Gastroesophageal sphincter (tissue), 4 donors: Measurements from ENCODE around the gene CTNNBIP1. TPM values are rescaled to one million over a fixed set of nuclear protein-coding genes. Genes with fewer than 3 reads are reported as not detected.

Experiments
- ATAC-seq: fragments of 150-250 bp; one replicate; pipeline ENCODE4 v1.9.1; 2016; ENCODE audit warnings: mild to moderate bottlenecking, moderate library complexity
- H3K27ac ChIP-seq, 4 donors: fragments of 200-600 bp; sonication (generic) in 3 of 4; 1 replicate in 3 of 4; 2 replicates in 1 of 4; pipeline ENCODE4 v1.5.1; 2016 to 2019
- H3K27me3 ChIP-seq: fragments of 200-600 bp; sonication (generic); one replicate; pipeline ENCODE4 v1.5.1; 2019
- H3K36me3 ChIP-seq, 2 donors: fragments of 200-600 bp; sonication (generic); one replicate each; pipeline ENCODE4 v1.5.1; 2019; ENCODE audit warnings: control low read depth in 1 of 2
- H3K4me1 ChIP-seq, 3 donors: fragments of 200-600 bp; sonication (generic); 1 replicate in 2 of 3; 2 replicates in 1 of 3; pipeline ENCODE4 v1.5.1; 2016 to 2019; ENCODE audit warnings: control low read depth in 2 of 3
- H3K4me3 ChIP-seq, 2 donors: fragments of 200-600 bp; sonication (generic); one replicate each; pipeline ENCODE4 v1.5.1; 2019; ENCODE audit warnings: mild to moderate bottlenecking in 1 of 2, moderate library complexity in 1 of 2
- H3K9me3 ChIP-seq, 3 donors: fragments of 200-600 bp; sonication (generic); one replicate each; pipeline ENCODE4 v1.5.1; 2017 to 2019; ENCODE audit warnings: control low read depth in 2 of 3
- CTCF ChIP-seq, 4 experiments: fragments of 200-600 bp in 2 of 4; fragments of 450-650 bp in 2 of 4; sonication (generic) in 1 of 4; IDR thresholded peaks; one replicate each; pipeline ENCODE4 v1.5.1; 2017 to 2019; ENCODE audit warnings: antibody characterized with exemption in 4 of 4, mild to moderate bottlenecking in 2 of 4, moderate library complexity in 2 of 4
- EP300 ChIP-seq: sonication (generic); formaldehyde crosslinking; IDR thresholded peaks from one replicate; pipeline ENCODE4 v1.6.1; 2017; ENCODE audit warnings: antibody characterized with exemption, mild to moderate bottlenecking
- POLR2A ChIP-seq, 2 donors: fragments of 450-650 bp; IDR thresholded peaks; one replicate each; pipeline ENCODE4 v1.6.1; 2017; ENCODE audit warnings: antibody characterized with exemption in 2 of 2, mild to moderate bottlenecking in 2 of 2, moderate library complexity in 1 of 2
- POLR2AphosphoS5 ChIP-seq: sonication (generic); formaldehyde crosslinking; IDR thresholded peaks from one replicate; pipeline ENCODE4 v1.6.1; 2017; ENCODE audit warnings: antibody characterized with exemption
- WGBS, 2 donors: methylation state at CpG; one replicate each; pipeline ENCODE4 v1.1.5; 2018; ENCODE audit warnings: low coverage in 1 of 2; 5-methylcytosine and 5-hydroxymethylcytosine counted together
- total RNA-seq, 4 donors: library from RNA; depleted of rRNA; stranded (reverse); fragments of >200 nt; gene quantifications; one replicate each; pipeline ENCODE4 v1.1.0, GENCODE V29; 2016

Gene CTNNBIP1
- total RNA-seq, 4 donors from 2014 or later: 13.7 to 27.6 (median 21.0) TPM

- H3K9me3 ChIP-seq: no peaks in the 10 kb centered on the region
- no peak for ATAC-seq
- no peaks in the 10 kb centered on the region for H3K27me3 ChIP-seq
- H3K27ac ChIP-seq: peak overlapping the region in 3 of 4 donors; percentile 68 to 74 (median 71)
- TF ChIP-seq CTCF (IDR thresholded peaks at IDR 0.05) (no peak), POLR2AphosphoS5 (no peak), EP300 (no peak)
- no peaks in the 10 kb centered on the region for H3K36me3 ChIP-seq
- no peak overlapping the region for H3K4me3 ChIP-seq
- peaks cover 2 to 44% (median 19%) of the 10 kb centered on the region in 3 donors for H3K4me1 ChIP-seq
- 72 to 90% methylated on average over 2 to 4 of the region's 5 CpGs for WGBS, 2 donors
Measured at GRCh38 chr1:9891207-9891606, 18.9 kb downstream of the CTNNBIP1 start.

DNA sequence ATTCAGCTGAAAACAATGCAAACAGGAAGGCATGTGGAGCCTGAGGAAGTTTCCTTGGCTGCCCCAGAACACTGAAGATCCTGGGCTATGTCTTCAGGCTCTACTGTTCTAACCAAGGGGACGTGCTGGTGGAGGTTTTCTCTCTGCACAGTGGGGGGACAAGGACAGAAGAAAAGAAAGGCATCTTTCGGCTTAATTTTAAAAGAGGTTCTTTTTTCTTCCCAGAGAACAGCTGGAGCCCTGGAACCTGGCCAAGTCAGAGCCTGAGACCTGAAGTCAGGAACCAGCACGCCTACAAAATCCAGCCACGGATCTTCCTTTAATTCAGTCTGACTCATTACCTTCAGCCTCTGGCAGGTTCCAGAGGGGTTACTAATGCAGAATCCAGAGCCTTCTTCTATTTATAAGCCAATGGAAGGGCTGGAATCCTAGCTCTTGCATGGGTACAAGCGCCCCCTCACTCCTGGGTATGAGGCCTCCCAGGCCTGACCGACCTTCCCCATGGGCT is 19.8 kb downstream of the CTNNBIP1 start:
- WGBS, 2 donors: 13 to 20% methylated on average over 2 to 4 of the region's 6 CpGs
- TF ChIP-seq CTCF (IDR thresholded peaks at IDR 0.05) (no peak), POLR2AphosphoS5 (peak; percentile 17), EP300 (no peak)
- Histone ChIP-seq H3K9me3 (no peaks in the 10 kb centered on the region), H3K36me3 (no peaks in the 10 kb centered on the region), H3K27me3 (no peaks in the 10 kb centered on the region), H3K27ac (peak overlapping the region in 3 of 4 donors; percentile 68 to 74 (median 71)), H3K4me3 (no peak overlapping the region), H3K4me1 (peaks cover 2 to 44% (median 19%) of the 10 kb centered on the region in 3 donors)
- peak; percentile 41 for ATAC-seq

- H3K36me3 ChIP-seq: no peaks in the 10 kb centered on the region
- 80 to 91% methylated on average over 2 to 8 of the region's 8 CpGs for WGBS, 2 donors
- TF ChIP-seq POLR2A (IDR thresholded peaks at IDR 0.05) (no peak), POLR2AphosphoS5 (no peak), EP300 (no peak), CTCF (IDR thresholded peaks at IDR 0.05) (no peak)
- H3K9me3 ChIP-seq: no peaks in the 10 kb centered on the region
- no peak overlapping the region for H3K4me3 ChIP-seq
- no peak for ATAC-seq
- H3K27me3 ChIP-seq: no peaks in the 10 kb centered on the region
- peaks cover 2 to 44% (median 19%) of the 10 kb centered on the region in 3 donors for H3K4me1 ChIP-seq
- H3K27ac ChIP-seq: peak overlapping the region in 3 of 4 donors; percentile 68 to 74 (median 71)
Measured at GRCh38 chr1:9889411-9889810, 20.7 kb downstream of the CTNNBIP1 start.

GRCh38 chr1:9888886-9889285 is 21.2 kb downstream of the CTNNBIP1 start:
- H3K4me3 ChIP-seq: no peak overlapping the region
- H3K27ac ChIP-seq: peak overlapping the region in 2 of 4 donors; percentile 71 to 74
- no peaks in the 10 kb centered on the region for H3K36me3 ChIP-seq
- TF ChIP-seq CTCF (IDR thresholded peaks at IDR 0.05) (no peak), POLR2A (IDR thresholded peaks at IDR 0.05) (no peak), POLR2AphosphoS5 (no peak), EP300 (no peak)
- no peak for ATAC-seq
- no peaks in the 10 kb centered on the region for H3K27me3 ChIP-seq
- peaks cover 2 to 44% (median 19%) of the 10 kb centered on the region in 3 donors for H3K4me1 ChIP-seq
- WGBS, 2 donors: 92% methylated on average over 2 of the region's 9 CpGs; no CpG with 5 or more reads in 1 of the 2 donors
- no peaks in the 10 kb centered on the region for H3K9me3 ChIP-seq

- Histone ChIP-seq H3K27me3 (no peaks in the 10 kb centered on the region), H3K36me3 (peaks cover 0 to 13% of the 10 kb centered on the region in 2 donors), H3K27ac (no peak overlapping the region), H3K4me1 (peaks cover 2 to 27% (median 19%) of the 10 kb centered on the region in 3 donors), H3K9me3 (no peaks in the 10 kb centered on the region), H3K4me3 (no peak overlapping the region)
- TF ChIP-seq POLR2A (IDR thresholded peaks at IDR 0.05) (no peak), EP300 (no peak), POLR2AphosphoS5 (no peak), CTCF (IDR thresholded peaks at IDR 0.05) (no peak)
- WGBS, 2 donors: 100% methylated on average over 2 of the region's 4 CpGs; no CpG with 5 or more reads in 1 of the 2 donors
- ATAC-seq: no peak
Measured at GRCh38 chr1:9887070-9887469, 23.0 kb downstream of the CTNNBIP1 start.
